ENCODE results near the gene DGKI. TPM values are rescaled to one million over a fixed set of nuclear protein-coding genes. Genes with fewer than 3 reads are reported as not detected.

The DGKI gene
- total RNA-seq, 2 experiments from 2014 or later = 0.53 to 0.91 TPM

- no peak for DNase-seq
- H3K4me3 Mint-ChIP-seq = no peak overlapping the region
- H3K9me3 Mint-ChIP-seq = peaks cover 31% of the 10 kb centered on the region
- POLR2A ChIA-PET = no interaction called here
- CTCF ChIA-PET = no interaction called here
- H3K36me3 Mint-ChIP-seq (ENCODE audit: low read depth) = no peaks in the 10 kb centered on the region
- no peaks in the 10 kb centered on the region for H3K4me1 Mint-ChIP-seq
- H3K27ac Mint-ChIP-seq = no peak overlapping the region
- H3K27me3 Mint-ChIP-seq = no peaks in the 10 kb centered on the region
Measured at GRCh38 chr7:137360087-137360679, 486.6 kb downstream of the DGKI start.

- POLR2A ChIA-PET = no interaction called here
- no peaks in the 10 kb centered on the region for H3K36me3 Mint-ChIP-seq (ENCODE audit: low read depth)
- H3K27ac Mint-ChIP-seq = no peak overlapping the region
- DNase-seq = no peak
- H3K4me3 Mint-ChIP-seq = no peak overlapping the region
- CTCF ChIA-PET = no interaction called here
- H3K4me1 Mint-ChIP-seq = no peaks in the 10 kb centered on the region
- H3K9me3 Mint-ChIP-seq = peaks cover 5% of the 10 kb centered on the region
- no peaks in the 10 kb centered on the region for H3K27me3 Mint-ChIP-seq
Measured at GRCh38 chr7:137354961-137355360, 491.8 kb downstream of the DGKI start.

GRCh38 chr7:137354396-137354795 is 492.4 kb downstream of the DGKI start:
- no peaks in the 10 kb centered on the region for H3K36me3 Mint-ChIP-seq (ENCODE audit: low read depth)
- ChIA-PET CTCF (no interaction called here), POLR2A (no interaction called here)
- no peak overlapping the region for H3K4me3 Mint-ChIP-seq
- no peak overlapping the region for H3K27ac Mint-ChIP-seq
- H3K4me1 Mint-ChIP-seq = no peaks in the 10 kb centered on the region
- H3K9me3 Mint-ChIP-seq = peaks cover 3% of the 10 kb centered on the region
- no peak for DNase-seq
- H3K27me3 Mint-ChIP-seq = no peaks in the 10 kb centered on the region

DNA sequence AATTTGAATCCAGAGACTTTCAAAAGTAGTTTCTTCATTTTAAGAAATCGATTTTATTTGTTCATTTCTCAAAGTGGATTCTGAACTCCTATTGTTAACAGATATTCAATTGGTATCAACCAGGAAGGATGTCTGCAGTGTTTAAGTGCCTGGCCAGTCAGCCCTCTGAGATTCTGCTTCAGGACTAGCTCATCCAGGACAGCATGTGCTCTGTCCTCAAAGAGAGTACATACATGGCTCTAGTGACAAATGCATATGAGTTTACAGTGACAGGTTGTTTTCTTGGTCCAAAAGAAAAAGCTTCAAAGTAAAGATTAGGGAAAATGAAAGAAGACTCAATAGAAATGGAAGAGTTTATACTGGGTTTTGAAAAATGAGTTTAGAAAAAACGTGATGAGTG is 494.8 kb downstream of the DGKI start:
- no peak for DNase-seq
- no peaks in the 10 kb centered on the region for H3K36me3 Mint-ChIP-seq (ENCODE audit: low read depth)
- H3K9me3 Mint-ChIP-seq = peaks cover under 1% of the 10 kb centered on the region
- ChIA-PET CTCF (no interaction called here), POLR2A (no interaction called here)
- no peak overlapping the region for H3K27ac Mint-ChIP-seq
- H3K27me3 Mint-ChIP-seq = no peaks in the 10 kb centered on the region
- no peaks in the 10 kb centered on the region for H3K4me1 Mint-ChIP-seq
- H3K4me3 Mint-ChIP-seq = no peak overlapping the region

DNA sequence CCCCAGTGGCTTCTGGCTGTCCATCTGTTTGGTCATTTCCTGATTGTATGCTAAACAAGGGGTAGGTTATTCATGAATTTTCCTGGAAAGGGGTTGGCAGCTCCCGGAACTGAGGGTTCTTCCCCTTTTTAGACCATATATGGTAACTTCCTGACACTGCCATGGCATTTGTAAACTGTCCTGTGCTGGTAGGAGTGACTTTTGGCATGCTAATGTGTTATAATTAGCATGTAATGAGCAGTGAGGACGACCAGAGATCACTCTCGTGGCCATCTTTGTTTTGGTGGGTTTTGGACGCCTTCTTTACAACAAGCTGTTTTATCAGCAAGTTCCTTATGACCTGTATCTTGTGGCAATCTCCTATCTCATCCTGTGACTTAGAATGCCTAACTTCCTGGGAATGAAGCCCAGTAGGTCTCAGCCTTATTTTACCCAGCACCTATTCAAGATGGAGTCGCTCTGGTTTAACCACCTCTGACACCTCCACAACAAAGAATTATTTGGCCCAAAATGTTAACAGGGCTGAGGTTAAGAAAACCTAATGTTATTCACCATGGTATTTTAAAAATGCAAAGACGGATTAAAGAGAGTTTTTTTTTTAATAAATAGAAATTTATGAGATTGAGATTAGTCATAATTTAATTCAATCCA is 500.9 kb downstream of the DGKI start:
- no peak overlapping the region for H3K4me3 Mint-ChIP-seq
- no peak overlapping the region for H3K27ac Mint-ChIP-seq
- no peaks in the 10 kb centered on the region for H3K4me1 Mint-ChIP-seq
- H3K9me3 Mint-ChIP-seq = peaks cover 3% of the 10 kb centered on the region
- no peak for DNase-seq
- no peaks in the 10 kb centered on the region for H3K36me3 Mint-ChIP-seq (ENCODE audit: low read depth)
- CTCF ChIA-PET = interaction anchor here (0.6 kb wide), 1 partner anchor 102 kb away, joined by 4 read pairs; no protein-coding TSS in a partner anchor
- POLR2A ChIA-PET = no interaction called here
- peaks cover 3% of the 10 kb centered on the region for H3K27me3 Mint-ChIP-seq

- ChIA-PET CTCF (no interaction called here), POLR2A (no interaction called here)
- Mint-ChIP-seq H3K27me3 (peaks cover 3% of the 10 kb centered on the region), H3K9me3 (peaks cover 3% of the 10 kb centered on the region), H3K4me1 (no peaks in the 10 kb centered on the region), H3K36me3 (ENCODE audit: low read depth) (no peaks in the 10 kb centered on the region), H3K27ac (no peak within 1 kb of the TSS), H3K4me3 (no peak within 1 kb of the TSS)
- no peak for DNase-seq
Measured at GRCh38 chr7:137343281-137343841, 503.4 kb downstream of the DGKI start, which contains the start of gene PTN. TSS of gene PTN (minus strand) at chr7:137343733. CDS start at chr7:137254973, 88,760 bp downstream.

DNA sequence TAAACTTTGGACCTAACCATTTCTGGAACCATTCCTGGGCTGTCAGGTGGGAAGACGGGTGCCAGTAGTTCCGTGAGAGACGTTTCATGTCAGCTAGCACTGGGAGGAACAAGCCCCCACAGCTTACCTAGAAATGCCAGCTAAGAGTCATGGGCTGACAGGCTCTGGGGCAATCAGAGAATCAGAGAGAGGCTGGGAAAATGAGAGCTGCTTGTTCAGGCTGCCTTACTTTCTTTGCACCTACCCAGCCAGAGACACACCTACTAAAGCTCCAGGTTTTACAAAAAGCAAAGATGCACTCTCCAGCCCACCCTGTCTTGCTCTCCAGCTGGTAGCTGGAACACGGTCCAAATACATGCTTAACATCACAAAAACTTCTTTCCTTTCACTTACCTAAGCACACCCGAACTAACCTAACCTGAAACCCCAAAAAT is 503.9 kb downstream of the DGKI start:
- H3K36me3 Mint-ChIP-seq (ENCODE audit: low read depth) = no peaks in the 10 kb centered on the region
- no peak overlapping the region for H3K27ac Mint-ChIP-seq
- POLR2A ChIA-PET = no interaction called here
- no peak overlapping the region for H3K4me3 Mint-ChIP-seq
- no peaks in the 10 kb centered on the region for H3K4me1 Mint-ChIP-seq
- no peak for DNase-seq
- H3K9me3 Mint-ChIP-seq = peaks cover 3% of the 10 kb centered on the region
- CTCF ChIA-PET = no interaction called here
- H3K27me3 Mint-ChIP-seq = peaks cover 3% of the 10 kb centered on the region

- no peaks in the 10 kb centered on the region for H3K4me1 Mint-ChIP-seq
- peaks cover 3% of the 10 kb centered on the region for H3K9me3 Mint-ChIP-seq
- no peak for DNase-seq
- ChIA-PET CTCF (no interaction called here), POLR2A (no interaction called here)
- H3K27ac Mint-ChIP-seq = no peak overlapping the region
- peaks cover 3% of the 10 kb centered on the region for H3K27me3 Mint-ChIP-seq
- H3K36me3 Mint-ChIP-seq (ENCODE audit: low read depth) = no peaks in the 10 kb centered on the region
- no peak overlapping the region for H3K4me3 Mint-ChIP-seq
Measured at GRCh38 chr7:137342265-137342664, 504.5 kb downstream of the DGKI start.

GRCh38 chr7:137337902-137338301 is 508.9 kb downstream of the DGKI start:
- H3K27ac Mint-ChIP-seq = no peak overlapping the region
- no peaks in the 10 kb centered on the region for H3K9me3 Mint-ChIP-seq
- ChIA-PET POLR2A (no interaction called here), CTCF (no interaction called here)
- H3K27me3 Mint-ChIP-seq = no peaks in the 10 kb centered on the region
- no peak overlapping the region for H3K4me3 Mint-ChIP-seq
- no peaks in the 10 kb centered on the region for H3K36me3 Mint-ChIP-seq (ENCODE audit: low read depth)
- DNase-seq = no peak
- no peaks in the 10 kb centered on the region for H3K4me1 Mint-ChIP-seq

DNA sequence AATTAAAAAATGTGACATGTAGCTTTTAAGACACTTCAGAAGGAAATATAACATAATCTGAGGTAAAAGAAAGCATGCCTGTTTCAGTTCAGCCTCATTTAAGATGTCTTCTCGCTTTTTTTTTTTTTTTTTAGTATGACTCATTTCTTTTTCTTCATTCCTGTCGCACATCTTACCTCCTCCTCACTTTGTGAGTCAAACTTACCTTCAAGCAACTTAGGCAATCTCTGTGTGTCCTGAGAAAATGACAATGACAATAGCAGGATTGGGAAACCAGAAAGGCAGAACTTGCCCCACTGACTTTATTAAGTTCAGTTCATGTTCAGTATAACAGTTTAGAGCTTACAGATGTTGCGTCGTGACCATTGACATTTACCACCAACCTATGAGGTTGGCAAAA is 511.0 kb downstream of the DGKI start:
- H3K4me1 Mint-ChIP-seq = no peaks in the 10 kb centered on the region
- DNase-seq = no peak
- POLR2A ChIA-PET = no interaction called here
- H3K27me3 Mint-ChIP-seq = no peaks in the 10 kb centered on the region
- no peak overlapping the region for H3K4me3 Mint-ChIP-seq
- no peaks in the 10 kb centered on the region for H3K9me3 Mint-ChIP-seq
- no peak overlapping the region for H3K27ac Mint-ChIP-seq
- CTCF ChIA-PET = no interaction called here
- H3K36me3 Mint-ChIP-seq (ENCODE audit: low read depth) = no peaks in the 10 kb centered on the region

DNA sequence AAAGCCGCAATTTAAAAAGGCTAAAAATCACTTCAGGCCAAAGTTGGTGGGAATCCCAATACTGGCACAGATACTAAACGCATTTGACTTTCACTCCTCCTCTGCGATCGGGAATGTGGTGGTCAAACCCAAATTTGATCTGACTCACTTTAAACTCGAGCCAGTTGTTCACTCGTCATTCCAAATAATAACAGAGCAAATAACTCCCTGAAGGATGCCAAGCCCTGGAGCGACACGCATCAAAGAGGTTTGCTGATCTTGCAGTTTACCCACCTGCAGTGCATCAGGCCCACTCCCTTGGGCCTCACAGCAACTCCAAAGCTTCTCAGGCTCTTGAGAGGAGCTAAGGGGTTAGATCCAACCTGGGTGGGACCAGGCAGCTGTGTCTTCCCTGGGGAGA is 515.4 kb downstream of the DGKI start:
- Mint-ChIP-seq H3K4me3 (no peak overlapping the region), H3K4me1 (no peaks in the 10 kb centered on the region), H3K27me3 (no peaks in the 10 kb centered on the region), H3K9me3 (no peaks in the 10 kb centered on the region), H3K36me3 (ENCODE audit: low read depth) (no peaks in the 10 kb centered on the region), H3K27ac (no peak overlapping the region)
- ChIA-PET POLR2A (no interaction called here), CTCF (no interaction called here)
- DNase-seq = no peak

Other genes starting within 250 kb of the DGKI start
- 10 to 100 TPM; 42.2 to 44.7 TPM for gene CREB3L2, start 155.1 kb upstream of the DGKI start, total RNA-seq
- gene AKR1D1, start 229.5 kb upstream of the DGKI start, total RNA-seq = not detected

Measured in activated CD4-positive, alpha-beta memory T cell treated with anti-CD3 and anti-CD28 coated beads, Interleukin-2, amount 10 ng/mL, durations not matched to agents 7 days and 5 days (primary cell).